HCT116 (cell line): ENCODE results near the gene CDKL4.

Experiments used
- ATF3 ChIP-seq: IDR thresholded peaks from 2 replicates; pipeline ENCODE4 v1.6.1; 2012
- CTCF ChIP-seq, 3 experiments: fragments of 200-600 bp in 1 of 3; sonication (generic) in 1 of 3; IDR thresholded peaks in 2 of 3; conservative IDR thresholded peaks in 1 of 3; 2 replicates each; pipeline ENCODE4 v1.5.1; 2012 to 2017; ENCODE audit warnings: low read depth in 2 of 3, low read length in 2 of 3, antibody characterized with exemption in 1 of 3, borderline replicate concordance in 1 of 3, control low read depth in 1 of 3, mild to moderate bottlenecking in 1 of 3, mixed read lengths in 1 of 3, mixed run types in 1 of 3, moderate library complexity in 1 of 3; ENCODE audit not compliant: insufficient read depth in 1 of 3
- ELF1 ChIP-seq: IDR thresholded peaks from 2 replicates; pipeline ENCODE4 v1.6.1; 2012; ENCODE audit warnings: low read depth, borderline replicate concordance
- EZH2 ChIP-seq: fragments of 200-600 bp; sonication (generic); IDR thresholded peaks from 2 replicates; pipeline ENCODE4 v1.6.1; 2017; ENCODE audit warnings: antibody characterized with exemption, mixed run types
- EZH2phosphoT487 ChIP-seq: fragments of 200-600 bp; IDR thresholded peaks from 2 replicates; pipeline ENCODE4 v1.6.1; 2018; ENCODE audit warnings: antibody characterized with exemption, borderline replicate concordance
- JUND ChIP-seq: IDR thresholded peaks from 2 replicates; pipeline ENCODE4 v1.6.1; 2012
- POLR2A ChIP-seq: IDR thresholded peaks from 2 replicates; pipeline ENCODE4 v1.7.0; 2011; ENCODE audit warnings: borderline replicate concordance; ENCODE audit not compliant: insufficient read depth, insufficient read length; ENCODE audit errors: extremely low read depth
- RAD21 ChIP-seq: IDR thresholded peaks from 2 replicates; pipeline ENCODE4 v1.6.1; 2012; ENCODE audit warnings: low read depth, mild to moderate bottlenecking
- TF ChIP-seq, protein P1 (sequence below): IDR thresholded peaks from 2 replicates; pipeline ENCODE4 v1.6.1; 2011; ENCODE audit warnings: mild to moderate bottlenecking, low read length, moderate library complexity; ENCODE audit not compliant: insufficient replicate concordance; ENCODE audit errors: extremely low read depth

- TF ChIP-seq EZH2 (no peak), ELF1 (no peak), POLR2A (no peak), CTCF (IDR thresholded peaks at IDR 0.05 in 2 of 3, conservative IDR thresholded peaks at IDR 0.05 in 1 of 3; ENCODE audit: borderline replicate concordance in 1 of 3, insufficient read depth in 1 of 3, low read depth in 2 of 3, low read length in 2 of 3) (no peak), ATF3 (no peak), RAD21 (no peak), JUND (no peak), EZH2phosphoT487 (no peak)
- TF ChIP-seq, protein P1, sequence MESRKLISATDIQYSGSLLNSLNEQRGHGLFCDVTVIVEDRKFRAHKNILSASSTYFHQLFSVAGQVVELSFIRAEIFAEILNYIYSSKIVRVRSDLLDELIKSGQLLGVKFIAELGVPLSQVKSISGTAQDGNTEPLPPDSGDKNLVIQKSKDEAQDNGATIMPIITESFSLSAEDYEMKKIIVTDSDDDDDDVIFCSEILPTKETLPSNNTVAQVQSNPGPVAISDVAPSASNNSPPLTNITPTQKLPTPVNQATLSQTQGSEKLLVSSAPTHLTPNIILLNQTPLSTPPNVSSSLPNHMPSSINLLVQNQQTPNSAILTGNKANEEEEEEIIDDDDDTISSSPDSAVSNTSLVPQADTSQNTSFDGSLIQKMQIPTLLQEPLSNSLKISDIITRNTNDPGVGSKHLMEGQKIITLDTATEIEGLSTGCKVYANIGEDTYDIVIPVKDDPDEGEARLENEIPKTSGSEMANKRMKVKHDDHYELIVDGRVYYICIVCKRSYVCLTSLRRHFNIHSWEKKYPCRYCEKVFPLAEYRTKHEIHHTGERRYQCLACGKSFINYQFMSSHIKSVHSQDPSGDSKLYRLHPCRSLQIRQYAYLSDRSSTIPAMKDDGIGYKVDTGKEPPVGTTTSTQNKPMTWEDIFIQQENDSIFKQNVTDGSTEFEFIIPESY: no peak
Measured at GRCh38 chr2:39241588-39241987, 2.2 kb downstream of the CDKL4 start.
